ENCODE data around the gene SLC29A4.
"Not testable (repeated sequence)": the region's sequence is repeated elsewhere in the genome, so short reads cannot be mapped to it uniquely, and the experiment has no call there.

SLC29A4 gene, protein sequence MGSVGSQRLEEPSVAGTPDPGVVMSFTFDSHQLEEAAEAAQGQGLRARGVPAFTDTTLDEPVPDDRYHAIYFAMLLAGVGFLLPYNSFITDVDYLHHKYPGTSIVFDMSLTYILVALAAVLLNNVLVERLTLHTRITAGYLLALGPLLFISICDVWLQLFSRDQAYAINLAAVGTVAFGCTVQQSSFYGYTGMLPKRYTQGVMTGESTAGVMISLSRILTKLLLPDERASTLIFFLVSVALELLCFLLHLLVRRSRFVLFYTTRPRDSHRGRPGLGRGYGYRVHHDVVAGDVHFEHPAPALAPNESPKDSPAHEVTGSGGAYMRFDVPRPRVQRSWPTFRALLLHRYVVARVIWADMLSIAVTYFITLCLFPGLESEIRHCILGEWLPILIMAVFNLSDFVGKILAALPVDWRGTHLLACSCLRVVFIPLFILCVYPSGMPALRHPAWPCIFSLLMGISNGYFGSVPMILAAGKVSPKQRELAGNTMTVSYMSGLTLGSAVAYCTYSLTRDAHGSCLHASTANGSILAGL

DNA sequence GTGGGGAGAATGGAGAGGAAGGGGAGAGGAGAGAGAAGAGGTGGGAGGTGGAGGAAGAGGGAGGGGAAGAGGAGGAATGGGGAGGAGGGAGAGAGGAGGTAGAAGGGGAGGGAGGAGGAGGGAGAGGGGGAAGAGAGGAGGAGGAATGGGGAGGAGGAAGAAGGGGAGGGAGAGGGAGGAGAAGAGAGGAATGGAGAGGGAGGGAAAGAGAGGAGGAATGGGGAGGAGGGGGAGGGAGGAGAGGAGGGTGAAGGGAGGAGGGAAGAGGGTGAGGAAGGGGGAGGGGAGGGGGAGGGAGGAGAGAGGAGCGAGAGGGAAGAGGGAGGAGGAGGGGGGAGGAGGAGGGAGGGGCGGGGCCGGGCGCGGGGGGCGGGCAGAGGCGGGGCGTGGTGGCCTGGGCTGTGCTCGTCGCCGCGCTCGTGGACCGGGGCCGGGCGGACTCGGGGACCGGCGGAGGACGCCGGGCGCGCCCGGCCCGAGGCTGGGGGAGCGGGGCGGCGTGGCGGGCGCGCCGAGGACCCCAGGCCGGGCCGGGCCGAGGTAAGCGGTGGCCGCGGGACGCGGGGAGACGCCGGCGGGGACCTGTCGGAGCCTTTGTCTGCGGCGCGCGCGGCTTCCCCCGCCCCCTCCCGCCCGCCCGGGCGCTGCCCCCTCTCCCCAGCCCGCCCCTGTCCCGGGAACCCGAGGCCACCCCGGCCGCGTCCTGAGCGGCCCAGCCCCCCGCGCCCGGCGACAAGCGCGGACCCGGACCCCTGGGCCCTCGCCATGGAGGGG lies at the start of gene SLC29A4:
Gene SLC29A4 (plus strand): TSS at position 401 of the 774 bp plus-strand sequence. CDS start 4,874 bp downstream, outside the sequence.
- no peak for DNase-seq (ENCODE audit: low read depth, low spot score)

DNA sequence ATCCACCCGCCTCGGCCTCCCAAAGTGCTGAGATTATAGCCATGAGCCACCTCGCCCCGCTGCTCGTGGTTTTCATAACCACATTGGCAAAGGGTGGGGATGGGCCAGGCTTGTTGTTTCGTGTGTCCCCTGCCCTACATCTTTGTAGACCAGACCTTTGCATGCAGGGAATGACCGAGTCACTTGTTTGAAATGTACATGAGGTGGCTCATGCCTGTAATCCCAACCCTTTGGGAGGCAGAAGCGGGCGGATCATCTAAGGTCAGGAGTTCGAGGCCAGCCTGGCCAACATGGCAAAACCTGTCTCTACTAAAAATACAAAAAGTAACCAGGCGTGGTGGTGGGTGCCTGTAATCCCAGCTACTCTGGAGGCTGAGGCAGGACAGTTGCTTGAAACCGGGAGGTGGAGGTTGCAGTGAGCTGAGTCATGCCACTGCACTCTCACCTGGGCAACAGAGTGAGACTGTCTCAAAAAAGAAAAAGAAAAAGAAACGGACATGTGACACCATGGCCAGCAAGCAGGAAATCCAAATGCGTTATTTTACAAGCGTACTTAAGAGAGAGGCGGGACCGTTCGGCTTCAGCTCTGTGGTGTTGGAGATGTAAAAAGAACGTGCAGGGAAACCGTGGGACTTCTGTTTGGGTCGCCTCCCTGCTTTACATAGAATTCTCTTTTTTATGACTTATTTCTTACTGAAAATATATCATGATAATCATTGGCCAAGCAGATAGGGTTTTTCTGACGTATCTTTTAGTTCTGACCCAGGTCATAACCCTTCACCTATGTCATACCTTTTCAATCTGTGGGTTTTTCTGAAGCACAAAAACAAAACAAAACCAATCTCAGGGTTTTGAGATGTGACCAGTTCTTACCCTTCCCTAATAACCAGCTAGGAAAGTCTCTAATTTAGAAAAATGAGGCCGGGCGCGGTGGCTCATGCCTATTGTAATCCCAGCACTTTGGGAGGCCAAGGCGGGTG lies 47.6 kb upstream of the SLC29A4 start:
- no peak for DNase-seq (ENCODE audit: low read depth, low spot score)

DNA sequence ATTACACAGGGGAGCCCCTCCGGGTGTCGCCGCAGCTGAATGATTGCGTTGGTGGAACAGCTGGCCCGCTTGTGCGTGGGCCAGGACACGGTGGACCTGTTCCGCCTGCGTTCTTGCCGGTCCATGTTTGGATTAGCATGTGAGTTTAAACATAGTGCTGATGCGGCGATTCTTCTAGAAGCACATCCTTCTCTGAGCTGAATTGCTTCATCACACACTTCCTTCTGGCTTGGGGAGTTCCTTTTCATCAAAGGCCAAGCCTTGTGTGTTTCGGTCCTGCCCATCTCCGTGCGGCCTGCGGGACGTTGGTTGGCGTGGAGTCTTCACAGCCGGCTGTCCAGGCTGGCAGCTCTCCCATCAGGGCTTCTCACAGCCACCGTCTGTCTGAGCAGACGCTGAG lies 45.5 kb upstream of the SLC29A4 start:
- DNase-seq (ENCODE audit: low read depth, low spot score), result no peak

DNA sequence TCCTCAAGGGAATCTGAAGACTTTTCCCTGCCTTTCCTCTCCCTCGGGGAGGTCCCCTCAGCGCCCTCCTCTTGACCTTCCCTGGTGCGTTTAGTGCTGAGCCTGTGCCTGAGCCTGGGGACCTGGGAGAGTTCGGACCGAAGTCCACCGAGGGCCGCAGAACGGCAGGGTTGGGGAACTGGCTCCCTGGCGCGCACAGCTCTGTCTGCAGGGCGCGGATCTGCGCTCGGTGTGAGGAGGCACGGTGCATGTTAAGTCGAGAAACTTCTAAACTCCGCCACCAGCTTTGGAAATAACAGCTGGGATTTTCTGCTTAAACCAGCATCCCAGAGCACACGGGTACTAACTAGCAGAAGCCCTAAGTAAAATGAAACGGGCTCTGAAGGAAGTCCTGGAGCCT lies 44.2 kb upstream of the SLC29A4 start:
- DNase-seq (ENCODE audit: low read depth, low spot score), result no peak

DNA sequence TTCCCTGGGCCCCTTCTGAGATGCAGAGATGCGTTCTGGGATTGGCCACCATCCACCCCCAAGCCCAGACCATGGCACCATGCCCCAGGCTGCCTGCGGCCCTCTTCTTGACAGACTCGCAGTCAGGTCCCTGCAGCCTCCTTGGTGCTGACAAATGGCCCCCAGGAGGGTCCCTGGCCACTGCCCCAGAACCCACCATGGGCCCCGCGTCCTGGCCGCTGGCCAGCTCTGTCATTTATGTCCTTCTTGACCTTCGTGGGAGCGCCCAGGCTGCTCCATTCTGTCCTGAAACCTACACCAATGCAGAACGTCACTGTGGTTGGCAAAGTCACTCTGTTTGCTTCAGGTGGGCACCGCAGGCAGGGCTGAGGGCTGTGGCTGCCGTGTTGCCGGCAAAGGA lies 39.5 kb upstream of the SLC29A4 start:
- DNase-seq (ENCODE audit: low read depth, low spot score), result no peak

DNA sequence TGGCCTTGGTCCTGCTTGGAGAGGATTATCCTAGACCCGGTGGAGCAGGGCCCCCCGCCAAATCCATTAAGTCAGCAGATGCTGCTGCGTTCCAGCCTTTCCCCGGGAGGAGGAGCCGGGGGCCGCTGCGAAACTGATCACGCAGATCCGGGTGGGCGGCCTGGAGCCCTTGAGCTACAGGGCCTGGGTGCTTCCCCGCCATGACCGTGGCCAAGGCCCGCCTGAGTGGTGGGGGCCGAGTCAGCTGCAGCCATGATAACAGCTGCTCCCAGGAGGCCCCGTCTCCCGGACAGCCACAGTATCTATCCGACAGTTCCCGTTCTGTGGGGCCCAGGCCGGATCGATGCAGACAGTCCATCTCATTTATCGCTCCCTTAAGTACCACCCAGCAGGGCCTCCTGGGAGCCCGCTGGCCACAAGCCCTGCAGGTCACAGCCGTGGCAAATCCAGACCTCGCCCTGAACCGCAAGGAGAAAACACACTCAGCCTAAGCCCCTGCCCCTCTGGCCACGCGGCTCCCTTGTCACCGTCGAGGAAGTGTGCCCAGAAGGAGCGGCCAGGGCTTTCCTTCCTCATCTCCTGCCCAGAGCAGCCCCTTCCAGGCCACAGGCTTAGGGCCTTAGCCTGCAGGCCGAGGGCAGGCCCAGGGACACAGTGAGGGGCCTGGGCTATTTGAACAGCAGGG lies 34.4 kb upstream of the SLC29A4 start:
- no peak for DNase-seq (ENCODE audit: low read depth, low spot score)

DNA sequence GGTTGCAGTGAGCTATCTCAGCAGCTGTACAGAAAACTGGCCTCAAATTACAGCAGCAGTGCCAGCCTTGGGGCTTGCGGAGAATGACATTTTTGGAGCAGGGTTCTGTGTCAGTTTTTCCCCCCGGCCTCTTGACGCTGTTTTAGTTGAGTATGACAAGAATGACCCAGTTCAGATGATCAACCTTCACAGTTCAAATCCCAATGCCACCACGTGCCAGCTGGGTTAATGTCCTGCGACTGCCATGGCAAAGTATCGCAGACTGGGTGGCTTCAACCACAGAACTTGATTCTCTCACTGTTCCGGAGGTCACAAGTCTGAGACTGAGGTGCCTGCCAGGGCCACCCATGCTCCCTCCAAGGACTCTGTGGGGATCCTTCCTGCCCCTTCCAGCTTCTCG lies 32.0 kb upstream of the SLC29A4 start:
- not testable (repeated sequence) for DNase-seq (ENCODE audit: low read depth, low spot score)

DNA sequence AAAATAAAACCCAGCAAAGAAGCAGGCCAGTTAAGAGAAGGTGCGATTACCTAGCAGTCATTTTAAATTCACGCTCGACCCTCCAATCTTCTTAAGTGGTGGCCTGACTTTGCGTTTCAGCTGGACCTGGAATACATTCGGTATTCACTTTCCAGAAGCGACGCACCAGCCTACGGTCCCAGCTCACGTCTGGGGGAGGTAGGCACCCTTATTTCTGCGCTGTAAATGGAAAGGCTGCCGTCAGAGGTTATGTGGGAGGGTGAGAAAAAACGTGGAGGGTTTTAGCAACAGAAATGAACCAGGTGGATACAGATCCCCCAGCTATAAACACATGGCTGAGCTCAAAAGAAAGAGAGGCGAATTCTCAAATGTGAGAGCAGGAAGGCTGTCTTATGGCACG lies 29.2 kb upstream of the SLC29A4 start:
- not testable (repeated sequence) for DNase-seq (ENCODE audit: low read depth, low spot score)

DNA sequence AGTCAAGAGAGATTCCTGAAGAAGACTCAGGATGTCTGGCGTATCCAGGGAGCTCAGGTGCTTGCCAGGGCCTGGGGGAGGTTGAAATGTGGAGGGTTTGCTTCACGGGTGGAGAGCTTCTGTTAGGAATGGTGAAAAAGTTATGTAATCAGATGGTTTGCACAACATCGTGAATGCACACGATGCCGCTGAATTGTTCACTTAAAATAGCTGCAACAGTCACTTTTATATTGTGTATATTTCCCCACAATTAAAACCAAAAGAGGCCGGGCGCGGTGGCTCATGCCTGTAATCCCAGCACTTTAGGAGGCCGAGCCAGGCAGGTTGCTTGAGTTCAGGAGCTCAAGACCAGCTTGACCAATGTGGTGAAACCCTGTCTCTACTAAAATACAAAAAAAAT lies 28.4 kb upstream of the SLC29A4 start:
- not testable (repeated sequence) for DNase-seq (ENCODE audit: low read depth, low spot score)

DNA sequence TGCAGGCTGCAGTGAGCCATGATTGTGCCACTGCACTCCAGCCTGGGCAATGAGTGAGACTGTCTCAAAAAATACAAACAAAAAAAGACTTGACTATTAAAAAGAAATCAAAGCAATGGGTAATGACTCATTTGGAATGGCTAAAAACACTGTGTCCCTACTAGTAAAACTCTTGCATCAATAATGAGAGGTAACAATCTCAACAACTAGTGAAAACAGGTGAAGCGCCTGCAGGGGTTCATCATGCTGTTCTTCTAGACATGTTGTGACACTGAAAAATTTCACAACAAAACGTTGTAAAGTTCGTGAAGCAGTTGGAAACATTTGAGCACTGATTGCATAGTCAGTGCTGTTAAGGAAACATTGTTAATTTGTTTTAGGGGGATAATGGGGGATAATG lies 26.9 kb upstream of the SLC29A4 start:
- no peak for DNase-seq (ENCODE audit: low read depth, low spot score)

DNA sequence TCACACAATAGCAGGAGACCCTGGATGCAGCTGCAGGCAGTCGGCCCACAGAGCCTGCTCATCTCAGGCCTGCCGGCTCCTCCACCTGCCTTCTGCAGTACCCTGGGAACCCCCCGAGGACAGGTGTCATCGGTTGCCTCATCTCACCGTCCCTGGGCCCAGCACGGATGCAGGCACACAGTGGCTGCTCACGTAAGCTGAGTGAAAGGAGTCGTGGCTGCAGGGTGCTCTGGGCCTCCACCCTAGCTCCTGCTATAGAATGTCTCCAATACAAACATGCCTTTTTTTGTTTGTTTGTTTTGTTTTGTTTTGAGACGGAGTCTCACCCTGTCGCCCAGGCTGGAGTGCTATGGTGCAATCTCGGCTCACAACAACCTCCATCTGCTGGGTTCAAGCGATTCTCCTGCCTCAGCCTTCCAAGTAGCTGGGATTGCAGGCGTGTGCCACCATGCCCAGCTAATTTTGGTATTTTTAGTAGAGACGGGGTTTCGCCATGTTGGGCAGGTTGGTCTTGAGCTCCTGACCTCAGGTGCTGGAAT lies 22.1 kb upstream of the SLC29A4 start:
- not testable (repeated sequence) for DNase-seq (ENCODE audit: low read depth, low spot score)

DNA sequence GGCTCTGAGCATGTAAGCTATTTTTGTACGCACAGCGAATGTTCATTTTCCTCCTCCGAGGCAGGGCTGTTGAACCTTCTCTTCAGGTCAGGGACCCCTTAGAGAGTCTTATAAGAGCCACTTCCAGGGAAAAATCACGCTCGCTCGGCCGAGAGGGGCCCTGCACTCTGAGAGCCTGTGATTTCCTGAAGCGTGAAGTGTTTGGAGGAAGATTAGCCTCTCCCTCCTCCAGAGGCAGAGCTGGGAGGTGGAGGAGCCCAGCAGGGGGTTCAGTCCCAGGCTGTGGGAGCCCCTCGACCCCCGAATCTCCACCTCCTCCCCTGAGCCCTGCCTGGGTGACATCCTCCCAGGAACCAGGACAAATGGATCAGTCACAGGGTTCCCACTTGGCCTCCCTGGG lies 19.7 kb upstream of the SLC29A4 start:
- not testable (repeated sequence) for DNase-seq (ENCODE audit: low read depth, low spot score)

DNA sequence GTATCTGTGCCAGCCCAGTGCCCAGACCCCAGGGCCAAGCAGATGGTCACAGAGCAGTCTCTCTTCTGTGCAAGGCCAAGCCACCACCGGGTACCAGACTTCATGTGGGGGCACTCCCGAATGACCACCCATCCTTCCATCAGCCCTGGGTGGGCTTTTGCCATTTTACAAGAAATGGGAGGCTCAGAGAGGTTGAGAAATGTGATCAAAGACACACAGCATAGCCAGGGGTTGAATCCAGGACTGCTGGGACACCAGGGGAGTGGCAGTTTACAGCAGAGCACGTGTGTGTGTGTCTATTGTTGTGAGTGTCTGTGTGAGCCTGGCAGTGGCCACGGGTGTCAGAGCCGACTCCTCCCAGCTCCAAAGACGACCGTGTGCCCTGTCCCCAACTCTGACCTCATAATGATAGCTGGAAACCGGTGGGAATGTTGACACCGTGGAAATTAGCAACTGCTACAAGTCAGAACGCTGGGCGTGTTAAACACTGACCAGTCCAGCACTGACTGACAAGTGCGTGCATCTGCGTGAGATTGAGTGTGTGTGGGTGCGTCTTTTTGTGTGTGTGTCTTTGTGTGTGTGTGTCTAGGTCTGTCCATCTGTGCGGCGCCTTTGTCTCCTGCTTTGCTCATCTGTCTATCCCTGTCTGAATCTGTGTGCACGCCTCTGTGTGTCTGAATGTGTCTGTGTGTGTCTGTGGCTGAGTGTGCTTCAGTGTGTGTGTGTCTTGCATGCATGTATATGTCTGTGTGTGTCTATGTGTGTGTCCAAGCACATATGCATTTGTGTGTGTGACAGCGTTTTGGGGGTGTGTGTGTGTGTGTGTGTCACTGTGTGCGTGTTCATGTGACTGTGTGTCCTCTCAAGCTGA lies 17.2 kb upstream of the SLC29A4 start:
- DNase-seq (ENCODE audit: low read depth, low spot score), result no peak

DNA sequence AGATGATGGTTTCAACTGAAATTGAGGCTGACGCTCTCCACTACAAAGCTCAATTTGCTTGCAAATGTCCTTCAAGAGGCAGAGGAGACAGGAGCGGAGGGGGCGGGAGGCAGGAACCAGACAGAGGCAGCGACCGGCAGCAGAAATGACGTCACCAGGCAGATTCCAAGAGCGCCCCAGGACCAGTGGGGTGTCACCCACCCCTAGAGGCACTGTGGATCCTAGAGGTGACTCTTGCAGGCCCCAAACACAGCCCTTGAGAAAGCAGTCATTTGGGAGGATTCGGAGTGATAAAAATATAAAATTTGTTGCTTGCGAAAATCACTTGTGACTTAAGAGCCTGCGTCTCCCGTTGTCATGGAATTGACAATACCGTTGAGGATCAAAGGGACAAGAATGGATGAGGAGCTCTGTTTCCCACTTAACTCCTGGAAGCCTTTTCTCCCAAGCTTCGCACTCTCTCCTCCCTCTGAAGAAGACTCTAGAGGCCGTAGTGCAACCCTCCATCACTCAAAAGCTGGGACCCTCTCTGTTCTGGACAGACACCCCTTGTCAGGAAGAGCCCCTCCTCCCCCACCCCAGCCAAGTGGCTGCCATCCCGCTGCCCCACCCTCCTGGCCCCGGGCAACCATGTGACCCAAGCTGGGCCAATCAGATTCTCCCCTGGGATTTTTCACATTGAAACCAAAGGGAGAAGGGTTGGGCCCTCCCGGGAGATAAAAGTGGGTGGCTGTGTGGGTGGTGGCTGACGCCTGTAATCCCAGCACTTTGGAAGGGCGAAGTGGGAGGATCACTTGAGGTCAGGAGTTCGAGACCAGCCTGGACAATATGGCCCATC lies 16.3 kb upstream of the SLC29A4 start:
- DNase-seq (ENCODE audit: low read depth, low spot score), result no peak

DNA sequence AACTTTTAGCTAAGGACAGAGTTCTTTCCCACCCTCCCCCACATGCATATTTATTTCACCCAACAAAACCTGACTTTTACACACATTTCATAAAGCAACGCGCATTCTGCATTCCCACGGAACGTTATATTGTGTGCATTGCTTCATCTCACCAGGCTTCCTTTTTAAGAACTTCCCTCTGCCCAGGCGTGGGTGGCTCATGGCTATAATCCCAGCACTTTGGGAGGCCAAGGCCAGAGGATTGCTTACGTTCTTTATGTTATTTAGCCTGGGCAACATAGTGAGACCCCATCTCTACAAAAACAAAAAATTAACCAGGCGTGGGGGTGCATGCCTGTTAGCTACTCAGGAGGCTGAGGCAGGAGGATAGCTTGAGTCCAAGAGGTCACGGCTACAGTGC lies 14.9 kb upstream of the SLC29A4 start:
- not testable (repeated sequence) for DNase-seq (ENCODE audit: low read depth, low spot score)

DNA sequence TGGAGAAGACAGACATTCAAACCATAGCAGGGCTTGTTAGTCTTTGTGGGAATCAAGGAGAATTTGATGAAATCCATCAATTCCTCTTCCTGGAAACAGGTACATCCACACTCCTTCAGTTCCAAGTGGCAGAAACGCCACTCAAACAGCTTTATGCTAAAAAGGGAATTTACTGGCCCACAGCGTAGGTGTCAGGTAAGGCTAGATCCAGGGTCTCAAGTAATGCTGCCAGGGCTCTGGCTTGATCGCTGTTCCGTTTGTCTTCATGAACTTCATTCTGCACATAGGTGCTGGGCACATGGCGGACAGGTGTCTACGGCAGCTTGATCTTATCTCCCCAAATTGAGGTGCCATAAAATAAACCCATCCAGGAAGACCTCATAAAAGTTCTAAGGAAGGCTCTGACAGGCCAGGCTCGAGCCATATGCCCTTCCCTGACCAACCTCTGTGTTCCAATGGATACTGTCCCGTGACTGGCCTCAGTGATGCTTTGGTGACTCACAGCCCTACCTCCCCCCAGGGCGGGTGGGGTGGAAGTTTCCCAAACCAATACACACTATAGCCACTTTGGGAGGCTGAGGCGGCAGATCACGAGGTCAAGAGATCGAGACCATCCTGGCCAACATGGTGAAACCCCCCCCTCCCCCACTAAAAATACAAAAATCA lies 12.6 kb upstream of the SLC29A4 start:
- not testable (repeated sequence) for DNase-seq (ENCODE audit: low read depth, low spot score)

DNA sequence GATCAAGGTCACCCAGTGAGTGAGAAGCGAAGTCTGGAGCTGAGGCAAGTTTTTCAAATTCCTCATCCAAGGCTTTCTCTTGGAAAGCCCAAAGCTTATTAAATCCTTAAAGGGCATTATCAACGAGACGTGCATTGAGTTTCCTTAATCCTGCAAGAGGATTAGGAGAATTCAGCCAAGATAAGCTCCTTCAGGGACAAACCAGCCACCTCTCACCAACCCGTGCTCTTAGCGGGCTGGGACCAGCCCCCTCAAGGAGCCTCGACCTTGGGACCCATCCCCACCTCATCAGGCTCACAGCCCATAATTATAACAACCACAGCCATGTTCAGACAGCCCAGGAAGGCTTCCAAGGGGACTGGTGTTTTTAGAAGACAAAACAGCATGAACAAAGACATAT lies 12.0 kb upstream of the SLC29A4 start:
- DNase-seq (ENCODE audit: low read depth, low spot score), result no peak

DNA sequence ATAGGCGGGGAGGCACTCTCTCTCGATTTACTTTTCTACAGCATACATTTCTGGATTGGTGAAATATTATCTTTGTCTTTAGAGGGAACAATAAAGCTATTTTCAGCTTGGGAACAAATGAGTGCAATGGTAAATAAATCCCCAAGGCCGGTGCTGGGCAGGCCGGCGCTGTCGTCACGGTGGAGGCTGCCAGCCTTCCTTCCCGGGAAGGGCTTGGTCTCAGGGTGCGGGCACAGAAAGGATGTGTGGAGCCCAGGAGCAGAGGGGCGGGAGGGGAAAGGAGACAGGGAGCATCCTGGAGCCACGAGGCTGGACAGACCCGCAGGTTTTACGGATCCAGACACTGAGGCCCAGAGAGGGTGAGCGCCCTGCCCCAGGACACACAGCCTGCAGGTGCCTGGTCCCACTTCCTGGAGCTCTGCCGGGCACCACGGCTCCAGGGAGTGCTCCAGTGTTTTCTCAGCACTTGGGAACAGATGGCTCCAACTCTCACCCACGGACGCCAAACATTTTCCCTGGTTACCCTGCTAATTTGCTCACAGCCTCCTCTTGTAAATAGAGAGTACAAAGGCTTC lies 8.8 kb upstream of the SLC29A4 start:
- DNase-seq (ENCODE audit: low read depth, low spot score), result not testable (repeated sequence)
